Mesodermal cell (in vitro differentiated cells): ENCODE results near the gene RASSF1.

Experiments
- H3K27ac ChIP-seq: 2 replicates; pipeline ENCODE4 v1.7.0; 2013; ENCODE audit warnings: mild to moderate bottlenecking, low read depth, low read length, moderate library complexity; ENCODE audit not compliant: severe bottlenecking
- H3K36me3 ChIP-seq: 2 replicates; pipeline ENCODE4 v1.7.1; 2013; ENCODE audit warnings: mild to moderate bottlenecking, low read length, moderate library complexity; ENCODE audit not compliant: control insufficient read depth, insufficient read depth
- H3K4me1 ChIP-seq: one replicate; pipeline ENCODE4 v1.7.1; 2013; ENCODE audit warnings: mild to moderate bottlenecking, low read length; ENCODE audit not compliant: insufficient read depth, control insufficient read depth, poor library complexity, severe bottlenecking
- H3K4me3 ChIP-seq: 2 replicates; pipeline ENCODE4 v1.7.0; 2013; ENCODE audit warnings: low read length, control low read depth, mild to moderate bottlenecking; ENCODE audit not compliant: insufficient read depth, poor library complexity, severe bottlenecking; ENCODE audit errors: extremely low read depth
- H3K9me3 ChIP-seq: 2 replicates; pipeline ENCODE4 v1.7.1; 2013; ENCODE audit warnings: mild to moderate bottlenecking, low read length, moderate library complexity; ENCODE audit not compliant: control insufficient read depth
- WGBS, 2 experiments: methylation state at CpG; one replicate each; pipeline ENCODE4 v1.1.5; 2013; ENCODE audit warnings: missing lambda C conversion rate in 2 of 2; ENCODE audit not compliant: insufficient coverage in 2 of 2; 5-methylcytosine and 5-hydroxymethylcytosine counted together

RASSF1 gene

DNA sequence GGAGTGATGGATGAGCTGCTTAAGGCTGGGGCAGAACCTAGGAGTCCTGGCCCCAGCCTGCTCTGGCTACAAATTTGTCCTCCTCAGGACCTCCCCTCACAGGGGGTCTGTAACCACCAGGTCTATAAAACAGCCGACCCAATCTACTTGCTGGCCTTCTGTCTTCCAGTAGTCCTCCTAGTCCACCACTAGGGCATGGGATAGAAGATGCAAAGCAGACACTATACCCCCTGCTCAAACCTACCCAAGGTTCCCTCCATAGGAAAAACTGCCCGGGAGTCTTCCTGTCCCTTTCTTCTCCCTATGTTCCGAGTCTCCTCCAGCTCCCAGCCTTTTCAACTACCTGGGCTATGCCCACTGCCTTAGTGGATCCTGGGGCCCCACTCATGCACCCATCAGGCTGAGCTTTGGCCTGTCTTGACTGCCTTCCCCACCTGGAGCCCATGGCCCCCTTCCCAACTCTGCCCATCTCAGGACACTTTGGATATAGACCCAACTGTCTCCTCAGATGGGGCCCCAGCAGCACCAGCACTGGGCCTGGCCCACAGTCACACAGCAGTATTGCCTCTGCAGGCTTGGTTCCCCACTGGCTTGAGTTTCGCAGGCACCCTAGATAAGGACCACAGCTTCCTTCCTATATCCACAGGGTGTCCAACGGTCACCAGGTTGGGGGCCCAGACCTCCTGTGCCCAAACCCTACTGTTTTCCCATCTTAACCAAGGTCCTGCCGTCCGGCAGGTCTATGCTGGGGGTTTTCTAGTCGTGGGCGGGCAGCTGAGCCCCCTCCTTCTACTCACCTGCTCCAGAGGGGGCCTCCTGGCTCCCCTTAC, 42.5 kb downstream of the RASSF1 start:
- Histone ChIP-seq H3K27ac (no peak overlapping the region), H3K36me3 (peaks cover 7% of the 10 kb centered on the region), H3K4me1 (peaks cover 5% of the 10 kb centered on the region), H3K9me3 (no peaks in the 10 kb centered on the region), H3K4me3 (peak overlapping the region; percentile 82)
- WGBS, 2 experiments = 77 to 80% methylated on average over 4 to 9 of the region's 9 CpGs

DNA sequence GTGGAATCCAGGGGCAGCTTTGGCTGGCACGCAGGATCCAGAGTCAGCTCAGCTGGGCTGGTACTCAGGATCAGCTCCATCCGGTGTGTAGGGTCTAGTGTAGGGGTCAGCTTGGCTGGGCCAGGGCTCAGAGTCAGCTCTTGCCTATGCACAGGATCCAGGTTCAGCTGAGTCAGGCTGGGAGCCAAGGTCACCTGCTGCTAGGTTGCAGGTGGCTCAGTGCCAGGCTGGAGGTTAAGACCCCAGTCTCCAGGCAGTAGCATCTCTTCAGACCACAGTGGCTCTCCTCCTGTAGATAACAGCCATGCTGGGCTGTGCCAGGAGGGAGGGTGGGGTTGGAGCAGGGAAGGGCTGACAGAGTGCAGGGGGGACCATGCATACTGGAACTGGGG, 43.3 kb downstream of the RASSF1 start:
- 91 to 100% methylated on average over 1 to 2 of the region's 2 CpGs for WGBS, 2 experiments
- peaks cover 7% of the 10 kb centered on the region for H3K36me3 ChIP-seq

DNA sequence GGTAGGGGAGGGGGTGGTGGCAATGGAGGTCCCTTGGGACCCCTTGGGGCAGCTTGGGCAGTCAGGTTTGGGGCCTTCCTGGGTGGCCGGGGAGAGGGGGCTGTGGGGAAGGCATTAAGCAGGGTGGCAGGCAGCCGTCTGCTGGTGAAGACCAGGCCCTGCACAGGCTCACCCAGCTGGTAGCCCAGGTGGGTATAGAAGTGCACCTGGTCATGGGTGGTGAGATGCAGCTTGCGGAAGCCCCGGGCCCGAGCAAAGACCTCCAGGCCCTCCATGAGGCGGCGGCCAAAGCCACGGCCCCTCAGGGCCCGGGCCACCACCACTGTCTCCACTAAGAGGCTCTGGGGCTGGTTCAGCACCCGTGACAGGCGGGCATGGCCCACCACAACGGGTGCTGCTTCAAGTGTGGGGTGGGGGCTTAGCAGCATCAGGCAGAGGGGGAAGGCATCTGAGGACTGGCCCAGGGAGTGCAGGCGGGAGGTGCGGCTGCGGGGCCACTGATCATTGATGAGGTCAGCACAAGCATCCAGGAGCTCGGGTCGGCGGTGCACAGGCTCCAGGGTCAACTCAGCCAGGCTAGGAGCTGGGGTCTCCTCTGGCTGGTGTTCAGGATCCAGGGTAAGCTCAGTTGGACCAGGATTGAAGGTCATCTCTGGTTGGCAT, 43.8 kb downstream of the RASSF1 start:
- 98 to 99% methylated on average over 17 to 18 of the region's 18 CpGs for WGBS, 2 experiments
- no peaks in the 10 kb centered on the region for H3K9me3 ChIP-seq
- H3K36me3 ChIP-seq = peaks cover 7% of the 10 kb centered on the region
- H3K4me3 ChIP-seq = no peak overlapping the region
- H3K4me1 ChIP-seq = peaks cover 10% of the 10 kb centered on the region
- no peak overlapping the region for H3K27ac ChIP-seq

More for the DNA sequence above, 43.3 kb downstream of the RASSF1 start:
- Histone ChIP-seq H3K4me3 (no peak overlapping the region), H3K4me1 (peaks cover 10% of the 10 kb centered on the region), H3K9me3 (no peaks in the 10 kb centered on the region), H3K27ac (no peak overlapping the region)

DNA sequence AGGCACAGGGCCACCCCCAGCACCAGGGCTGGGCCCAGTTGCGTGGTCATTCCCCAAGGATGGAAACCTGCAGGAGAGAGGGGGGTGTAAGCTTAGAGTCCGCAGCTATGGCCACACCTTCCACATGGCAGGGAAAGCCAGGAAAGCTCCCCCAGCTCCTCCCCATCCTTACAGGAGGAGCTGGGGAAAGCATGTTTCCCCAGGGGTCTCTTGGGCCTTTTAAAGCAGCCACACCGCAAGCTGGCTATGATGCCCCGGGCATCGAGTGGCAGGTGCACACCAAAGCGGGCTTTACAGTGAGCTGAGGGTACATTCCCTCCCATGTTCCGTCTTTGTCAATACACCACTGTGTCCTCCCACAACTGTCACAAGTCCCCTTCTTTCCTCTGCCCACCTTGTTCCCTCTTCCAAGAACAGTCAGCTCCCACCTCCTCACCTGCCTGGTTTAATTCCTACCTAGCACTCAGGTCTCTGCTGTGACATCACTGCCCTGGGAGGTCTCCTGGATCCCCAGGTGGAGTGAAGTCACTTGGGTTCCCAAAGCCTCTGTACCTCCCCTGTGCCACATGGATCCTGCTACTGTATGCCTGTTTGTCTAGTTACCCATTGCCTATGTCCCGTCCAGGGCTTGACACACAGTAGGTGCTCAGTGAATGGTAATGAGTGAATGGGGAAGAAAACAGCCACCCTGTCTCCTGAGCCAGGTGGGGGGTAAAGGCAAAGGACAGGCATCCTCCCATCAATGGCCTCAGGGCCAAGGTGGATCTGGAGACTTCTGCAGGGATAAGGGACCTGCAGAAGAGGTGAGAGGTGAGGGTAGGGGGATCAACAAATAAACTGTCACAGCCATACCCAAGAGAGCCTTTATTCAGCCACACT, 44.8 kb downstream of the RASSF1 start:
- peaks cover 10% of the 10 kb centered on the region for H3K4me1 ChIP-seq
- WGBS, 2 experiments = 86 to 94% methylated on average over 6 to 8 of the region's 8 CpGs
- no peak overlapping the region for H3K27ac ChIP-seq
- no peaks in the 10 kb centered on the region for H3K9me3 ChIP-seq
- peaks cover 7% of the 10 kb centered on the region for H3K36me3 ChIP-seq
- H3K4me3 ChIP-seq = no peak overlapping the region

DNA sequence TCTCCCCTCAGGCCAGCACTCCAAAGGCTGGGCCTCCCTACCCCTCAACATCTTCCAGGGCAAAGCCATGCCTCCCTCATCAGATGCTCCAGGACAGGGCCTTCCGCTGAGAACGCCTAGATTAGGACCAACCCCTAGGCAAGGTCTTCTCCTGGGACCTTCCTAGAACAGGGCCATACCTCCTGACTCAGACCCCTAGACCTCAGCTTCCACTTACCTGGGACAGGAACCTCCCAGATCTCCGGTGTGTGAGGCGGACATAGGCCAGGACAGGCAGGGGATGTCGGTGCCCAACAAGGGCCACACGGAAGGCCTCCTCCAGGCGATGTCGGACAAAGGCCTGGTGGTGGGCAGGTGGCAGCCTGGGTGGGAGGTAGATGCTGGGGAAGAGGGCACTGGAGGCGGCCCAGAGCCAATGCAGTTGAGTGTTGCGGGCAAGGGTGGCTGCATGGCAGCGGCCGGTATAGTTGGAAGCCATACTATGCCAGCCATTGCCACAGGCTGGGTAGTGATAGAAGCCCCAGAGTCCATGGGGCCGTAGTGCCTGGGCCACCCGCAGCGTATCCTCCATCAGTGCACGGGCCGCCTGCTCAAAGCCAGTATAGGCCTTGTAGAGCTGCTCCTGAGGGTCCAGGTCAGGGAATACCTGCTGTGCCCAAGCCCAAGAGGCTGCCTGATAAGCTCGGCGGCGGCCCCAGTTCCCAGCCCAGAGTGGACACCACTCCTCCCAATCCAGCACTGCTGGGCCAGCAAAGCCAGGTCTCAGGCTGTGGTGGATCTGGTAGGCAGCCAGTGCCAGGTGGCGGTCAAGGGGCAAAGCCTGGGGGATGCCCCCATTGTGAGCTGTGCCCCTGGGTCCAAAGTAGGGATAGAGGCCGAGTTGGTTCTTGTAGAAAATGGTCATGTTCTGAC, 45.9 kb downstream of the RASSF1 start:
- no peak overlapping the region for H3K27ac ChIP-seq
- no peaks in the 10 kb centered on the region for H3K9me3 ChIP-seq
- no peak overlapping the region for H3K4me3 ChIP-seq
- H3K36me3 ChIP-seq = peaks cover 17% of the 10 kb centered on the region
- WGBS, 2 experiments = 92 to 94% methylated on average over 18 to 22 of the region's 22 CpGs
- H3K4me1 ChIP-seq = peaks cover 6% of the 10 kb centered on the region

DNA sequence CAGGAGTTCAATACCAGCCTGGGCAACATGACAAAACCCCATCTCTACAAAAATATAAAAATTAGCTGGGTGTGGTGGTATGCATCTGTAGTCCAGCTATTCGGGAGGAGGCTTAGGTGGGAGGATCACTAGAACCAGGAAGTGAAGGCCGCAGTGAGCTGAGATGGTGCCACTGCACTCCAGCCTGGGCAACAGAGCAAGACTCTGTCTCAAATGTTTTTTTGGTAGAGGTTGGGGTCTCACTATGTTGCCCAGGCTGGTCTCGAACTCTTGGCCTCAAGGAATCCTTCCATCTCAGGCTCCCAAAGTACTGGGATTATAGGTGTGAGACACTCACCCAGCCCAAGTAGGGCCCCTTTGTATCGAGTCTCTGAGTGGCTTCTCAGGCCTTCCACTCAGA, 46.5 kb downstream of the RASSF1 start:
- H3K36me3 ChIP-seq = peaks cover 23% of the 10 kb centered on the region
- H3K27ac ChIP-seq = no peak overlapping the region
- 94 to 96% methylated on average over 3 of the region's 4 CpGs for WGBS, 2 experiments
- no peaks in the 10 kb centered on the region for H3K9me3 ChIP-seq
- H3K4me1 ChIP-seq = peaks cover 5% of the 10 kb centered on the region
- H3K4me3 ChIP-seq = no peak overlapping the region

DNA sequence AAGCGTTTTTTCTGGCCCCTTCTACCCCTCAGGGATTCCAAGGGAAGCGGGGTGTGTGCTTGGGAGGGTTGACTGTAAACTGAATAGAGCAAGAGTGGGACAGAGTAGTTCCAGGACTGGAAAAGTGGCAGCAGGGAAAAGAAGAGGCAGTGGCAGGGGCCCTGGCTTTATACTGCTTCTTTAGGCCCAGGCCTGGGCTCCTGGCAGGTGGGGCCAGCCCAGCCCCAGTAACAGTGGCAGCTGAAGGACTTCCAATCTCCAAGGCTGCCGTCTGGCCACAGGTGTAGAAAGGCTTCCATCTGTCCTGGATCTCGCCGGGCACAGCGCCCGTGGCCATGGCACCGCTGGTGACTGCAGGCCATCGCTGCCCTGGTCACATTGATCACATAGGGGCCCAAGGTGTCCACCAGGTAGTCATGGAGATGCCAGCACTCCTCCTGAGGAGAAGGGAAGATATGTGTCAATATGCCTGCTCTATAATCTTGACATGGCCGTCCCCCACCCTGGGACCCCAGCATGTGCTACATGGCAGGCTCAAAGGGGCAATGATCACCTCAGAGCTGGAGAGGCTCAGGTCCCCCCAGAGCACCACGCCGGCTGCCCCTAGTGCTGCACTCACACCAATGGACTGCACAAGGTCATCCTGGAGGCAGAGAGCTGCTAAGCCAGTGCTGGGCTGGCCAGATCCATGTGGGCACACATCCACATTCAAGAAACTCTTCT, 47.4 kb downstream of the RASSF1 start:
- H3K27ac ChIP-seq = no peak overlapping the region
- H3K4me1 ChIP-seq = peaks cover 5% of the 10 kb centered on the region
- no peaks in the 10 kb centered on the region for H3K9me3 ChIP-seq
- H3K4me3 ChIP-seq = no peak overlapping the region
- 91 to 95% methylated on average over 9 to 11 of the region's 12 CpGs for WGBS, 2 experiments
- peaks cover 32% of the 10 kb centered on the region for H3K36me3 ChIP-seq

DNA sequence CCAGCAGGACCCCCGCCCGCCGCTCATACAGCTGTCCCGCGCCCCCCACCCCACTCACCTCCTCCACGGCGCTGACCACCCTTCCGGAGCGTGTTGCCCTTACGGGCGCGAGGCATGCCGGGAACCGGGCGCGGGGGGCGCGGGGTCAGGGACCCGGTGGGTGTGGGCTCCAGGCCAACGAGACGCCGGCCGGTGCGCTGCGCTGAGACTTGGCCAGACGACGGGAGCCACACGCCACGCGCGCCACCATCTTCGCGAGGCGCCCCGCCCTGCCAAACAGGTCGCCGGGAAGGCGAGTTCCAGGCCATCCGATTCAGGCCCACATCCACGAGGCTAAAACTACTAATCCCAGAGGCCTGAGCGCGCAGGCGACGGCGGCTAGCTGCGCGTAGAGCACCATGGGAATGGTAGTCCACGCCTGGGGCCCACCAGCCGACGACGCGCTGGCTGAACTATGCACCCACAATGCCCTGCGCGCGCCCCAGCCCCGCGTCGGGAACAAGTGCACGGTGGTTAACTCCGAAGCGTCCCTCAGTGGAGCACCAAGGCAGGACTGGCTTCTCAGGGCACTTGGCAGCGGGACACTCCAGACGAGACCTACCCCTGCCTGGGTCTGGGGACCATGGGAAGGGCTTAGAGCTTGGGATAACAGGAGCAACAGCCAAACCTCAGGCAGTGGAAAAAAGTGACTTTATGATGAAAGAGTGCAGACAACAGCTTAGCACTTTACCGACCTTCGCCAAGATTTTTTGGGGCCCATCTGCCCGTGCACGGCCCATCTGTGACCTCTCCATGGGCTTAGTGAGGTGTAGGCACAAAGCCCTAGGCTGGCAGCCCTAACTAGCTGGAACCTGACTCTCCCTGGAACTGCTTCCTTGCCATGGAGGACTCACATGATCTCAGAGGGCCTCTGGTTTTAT, 48.2 kb downstream of the RASSF1 start, which contains the start of gene IFRD2:
TSS of gene IFRD2 (minus strand) at position 271 of the 920 bp plus-strand sequence. CDS start at position 116, 155 bp downstream.
- 5 to 9% methylated on average over 32 to 60 of the region's 67 CpGs for WGBS, 2 experiments
- peak within 1 kb of the TSS; percentile 71 for H3K27ac ChIP-seq
- peaks cover 40% of the 10 kb centered on the region for H3K36me3 ChIP-seq
- H3K9me3 ChIP-seq = no peaks in the 10 kb centered on the region
- H3K4me1 ChIP-seq = peaks cover 5% of the 10 kb centered on the region
- H3K4me3 ChIP-seq = peak within 1 kb of the TSS; percentile 80
